SK-N-DZ (cell line): ENCODE measurements around the gene ZNF792.
"Not testable (repeated sequence)": the region's sequence is repeated elsewhere in the genome, so short reads cannot be mapped to it uniquely, and the experiment has no call there.

Source experiments
- DNase-seq: peaks from one replicate; pipeline ENCODE4 v3.0.0-alpha.2; 2015; ENCODE audit warnings: low spot score

ZNF792 gene

GRCh38 chr19:34998777-34999497 is 34.9 kb upstream of the ZNF792 start:
- DNase-seq = peak; percentile 20

- not testable (repeated sequence) for DNase-seq
These were observed 34.2 kb upstream of the ZNF792 start for GRCh38 chr19:34998224-34998623.

- no peak for DNase-seq
These were observed 33.1 kb upstream of the ZNF792 start for GRCh38 chr19:34997071-34997617.

GRCh38 chr19:34995551-34995950 is 31.5 kb upstream of the ZNF792 start:
- DNase-seq = no peak

DNA sequence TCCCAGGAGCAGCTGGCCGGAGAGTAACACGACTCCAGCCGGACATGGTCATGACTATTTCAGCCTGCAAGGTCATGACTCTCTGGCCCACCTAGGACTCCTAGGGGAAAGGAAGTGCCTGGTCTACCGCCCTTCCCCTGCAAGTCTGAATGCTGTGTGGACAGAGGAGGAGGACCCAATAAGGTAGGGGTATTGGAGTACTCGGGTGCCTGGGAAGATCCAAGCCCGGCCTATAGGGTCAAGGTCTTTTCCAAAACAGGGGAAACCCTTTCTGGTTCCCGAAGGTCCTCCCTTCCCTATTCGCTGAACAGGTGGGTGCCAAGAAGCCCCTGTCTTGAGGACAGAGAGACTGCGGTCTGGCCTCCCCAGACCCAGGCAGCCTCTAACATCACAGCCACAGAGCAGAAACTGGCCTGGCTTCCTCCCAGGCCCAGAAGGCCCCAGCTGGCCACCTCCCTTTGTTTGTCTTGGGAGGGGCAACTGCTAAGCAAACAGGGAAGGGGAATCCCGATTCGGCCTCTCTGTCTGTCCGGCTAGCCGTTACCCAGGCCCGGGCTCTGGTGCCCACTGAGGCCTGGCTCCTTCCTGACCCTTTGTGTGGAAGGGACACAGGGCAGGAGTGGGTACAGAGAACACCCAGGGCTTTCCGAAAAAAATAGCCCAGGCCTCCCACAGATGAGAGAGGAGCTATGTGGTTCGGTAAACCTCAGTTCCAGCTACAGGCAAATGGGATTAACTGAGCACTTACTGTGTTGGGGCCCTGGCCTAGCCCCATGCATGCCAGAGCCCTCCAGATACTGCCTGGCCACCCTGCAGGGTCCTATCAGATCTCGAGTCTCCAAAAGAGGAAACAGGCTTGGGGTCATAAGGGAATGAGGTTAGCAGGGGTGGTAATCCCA is 30.9 kb upstream of the ZNF792 start:
- DNase-seq = no peak

GRCh38 chr19:34994286-34994642 is 30.2 kb upstream of the ZNF792 start:
- no peak for DNase-seq

- not testable (repeated sequence) for DNase-seq
These were observed 28.6 kb upstream of the ZNF792 start for GRCh38 chr19:34992582-34992981.

DNA sequence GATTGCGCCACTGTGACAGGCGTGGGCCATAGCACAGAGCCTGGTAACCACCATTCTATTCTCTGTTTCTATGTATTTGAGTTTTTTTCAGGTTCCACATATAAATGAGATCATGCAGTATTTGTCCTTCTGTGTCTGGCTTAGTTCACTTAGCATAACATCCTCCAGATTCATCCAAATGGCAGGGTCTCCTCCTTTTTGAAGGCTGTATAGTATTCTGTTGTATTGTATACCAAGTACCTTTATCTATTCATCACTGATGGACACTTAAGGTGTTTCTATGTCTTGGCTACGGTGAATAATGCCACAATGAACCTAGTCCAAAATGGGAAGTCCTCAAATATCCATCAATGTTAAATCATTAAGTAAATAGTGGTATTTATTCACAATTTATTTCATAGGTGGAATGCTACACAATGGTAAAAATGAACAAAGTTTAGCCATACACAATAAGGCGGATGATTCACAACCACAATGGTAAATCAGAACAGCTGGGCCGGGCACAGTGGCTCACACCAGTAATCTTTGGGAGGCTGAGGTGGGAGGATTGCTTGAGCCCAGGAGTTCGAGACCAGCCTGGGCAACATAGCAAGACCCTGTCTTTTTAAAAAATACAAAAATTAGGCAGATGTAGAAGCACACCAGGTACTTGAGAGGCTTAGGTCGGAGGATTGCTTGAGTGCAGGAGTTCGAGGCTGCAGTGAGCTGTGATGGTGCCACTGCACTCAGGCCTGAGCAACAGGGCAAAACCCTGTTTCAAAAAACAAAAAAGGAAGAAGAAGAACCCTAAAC is 27.7 kb upstream of the ZNF792 start:
- no peak for DNase-seq

- no peak for DNase-seq
These were observed 26.7 kb upstream of the ZNF792 start for GRCh38 chr19:34990578-34991192.

DNA sequence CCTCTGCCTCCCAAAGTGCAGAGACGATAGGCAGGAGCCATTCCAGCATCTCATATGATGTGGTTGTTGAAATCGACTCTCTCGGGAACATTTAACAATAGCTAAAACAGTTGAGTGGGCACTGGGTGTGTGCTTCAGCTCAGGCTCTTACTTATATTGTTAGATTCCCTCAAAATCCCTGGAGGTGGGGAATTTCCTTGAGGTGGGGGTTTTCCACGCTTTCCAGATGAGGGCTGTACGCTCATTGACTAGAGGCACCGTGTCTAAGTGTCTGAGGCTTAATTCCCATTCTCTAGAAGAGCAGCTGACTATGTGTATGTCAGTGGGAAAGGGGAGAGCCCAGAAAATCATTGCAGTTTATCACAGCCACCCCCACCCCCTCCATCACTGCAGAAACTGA is 25.3 kb upstream of the ZNF792 start:
- DNase-seq = no peak

DNA sequence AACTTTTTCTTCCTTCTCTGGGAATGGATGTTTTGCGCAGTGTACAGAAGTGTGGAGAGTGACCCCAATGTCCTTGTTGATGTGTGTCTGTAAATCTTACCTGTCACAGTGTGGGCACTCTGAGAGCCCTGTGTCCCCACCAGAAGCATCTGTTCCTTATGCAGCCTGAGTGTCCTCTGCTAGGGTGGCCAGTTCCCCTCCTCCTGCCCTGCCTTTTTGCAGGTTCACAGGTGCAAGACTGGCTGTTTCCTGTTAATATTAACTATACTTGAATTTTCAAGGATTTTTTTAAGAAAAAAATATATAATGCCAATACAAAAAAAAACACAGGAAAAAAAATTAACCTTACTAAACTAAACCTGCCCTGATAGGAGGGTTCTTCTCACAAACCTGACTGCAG is 24.1 kb upstream of the ZNF792 start:
- DNase-seq = no peak

DNA sequence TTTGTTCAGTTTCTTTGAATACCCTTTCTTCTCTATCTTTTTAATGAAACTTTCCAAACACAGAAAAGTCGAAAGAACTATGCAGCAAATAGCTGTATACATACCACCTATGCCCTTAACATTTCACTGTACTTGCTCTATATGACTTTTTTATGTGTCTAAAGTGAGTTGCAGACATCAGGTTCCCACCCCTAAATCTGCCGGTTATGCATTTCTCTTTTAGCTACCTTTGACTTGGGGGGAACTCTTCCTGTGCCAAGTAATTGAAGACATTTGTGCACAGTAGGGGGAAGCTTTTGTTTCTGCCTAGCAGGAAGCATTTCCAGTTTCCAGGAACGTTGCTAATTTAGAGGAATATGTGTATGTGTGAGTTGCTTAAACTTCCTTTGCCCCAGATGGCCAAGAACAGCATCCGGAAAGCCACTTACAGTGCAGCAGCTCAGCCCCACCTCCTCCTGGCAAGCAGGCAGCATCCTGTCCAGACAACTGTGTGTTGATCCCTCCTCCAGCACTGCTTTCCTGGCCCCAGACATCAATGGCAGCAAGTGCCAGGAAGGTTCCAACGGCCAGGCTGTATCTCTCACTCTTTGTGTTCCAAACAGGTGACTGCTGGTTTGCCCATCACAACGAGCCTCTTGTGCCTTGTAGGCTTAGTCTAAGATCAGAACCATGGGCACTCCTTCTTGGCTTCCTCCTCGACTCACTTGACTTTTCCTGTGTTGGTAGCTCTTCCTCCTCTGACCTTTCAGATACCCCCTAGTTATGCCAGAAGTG is 21.4 kb upstream of the ZNF792 start:
- no peak for DNase-seq

GRCh38 chr19:34984287-34984686 is 20.3 kb upstream of the ZNF792 start:
- DNase-seq = no peak

- no peak for DNase-seq
These were observed 19.8 kb upstream of the ZNF792 start for GRCh38 chr19:34983786-34984185.

DNA sequence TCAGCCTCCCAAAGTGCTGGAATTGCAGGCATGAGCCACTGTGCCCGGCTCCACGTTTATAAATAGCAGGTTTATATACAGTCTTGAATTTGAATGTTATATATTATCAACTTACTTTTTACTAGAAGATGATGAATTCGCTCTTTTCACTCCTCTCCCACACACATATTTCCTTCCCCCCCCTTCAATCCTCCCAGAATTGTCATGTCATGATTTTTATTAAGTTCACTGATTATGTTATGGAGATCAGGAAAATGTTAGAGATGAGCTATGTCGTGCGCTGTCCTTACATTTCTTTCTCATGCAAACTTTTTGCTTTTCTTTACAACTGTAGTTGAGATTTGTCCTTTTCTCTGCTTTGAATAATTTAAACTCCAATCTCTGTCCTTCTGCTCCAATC is 18.2 kb upstream of the ZNF792 start:
- no peak for DNase-seq

- DNase-seq = no peak
These were observed 16.0 kb upstream of the ZNF792 start for GRCh38 chr19:34979819-34980640.

DNA sequence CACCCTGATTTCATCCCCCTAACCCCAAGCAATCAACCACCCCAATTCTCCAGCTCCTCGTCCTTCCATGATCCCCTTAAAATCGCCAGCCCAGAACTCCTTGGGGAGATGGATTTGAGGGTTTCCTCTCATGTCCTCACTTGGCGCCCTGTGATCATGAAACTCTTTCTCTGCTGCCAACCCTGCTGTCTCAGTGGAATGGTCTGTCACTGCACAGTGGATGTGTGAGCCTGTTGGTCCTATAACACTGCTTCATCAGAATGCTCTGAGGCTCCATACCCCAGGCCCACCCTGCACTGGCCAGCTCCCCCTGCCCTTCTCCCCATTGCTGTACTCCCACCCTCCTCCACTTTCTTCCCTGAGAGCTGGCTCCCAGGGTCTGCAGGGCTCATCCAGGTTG is 12.6 kb upstream of the ZNF792 start:
- DNase-seq = no peak

- no peak for DNase-seq
These were observed 11.0 kb upstream of the ZNF792 start for GRCh38 chr19:34975056-34975455.

DNA sequence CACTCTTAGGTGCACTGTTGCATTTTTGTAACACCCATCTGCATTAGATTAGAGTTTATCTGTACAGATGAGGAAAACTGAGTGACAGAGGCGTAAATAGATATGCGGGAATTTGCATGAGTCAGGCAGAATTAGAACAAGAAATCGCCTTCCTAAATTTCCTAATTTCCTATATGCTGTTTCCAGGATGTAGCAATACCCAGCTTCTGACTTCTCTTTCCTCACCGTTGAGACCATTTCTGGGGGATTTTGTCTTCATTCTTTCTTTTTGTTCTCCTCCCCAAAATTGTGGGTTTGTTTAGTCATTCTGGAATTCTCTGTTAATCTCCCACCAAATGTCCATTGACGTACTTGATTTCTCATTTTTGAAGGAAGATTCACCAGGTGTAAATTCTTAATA is 10.6 kb upstream of the ZNF792 start:
- no peak for DNase-seq
